ENCODE data around the gene SLC12A1.

DNA sequence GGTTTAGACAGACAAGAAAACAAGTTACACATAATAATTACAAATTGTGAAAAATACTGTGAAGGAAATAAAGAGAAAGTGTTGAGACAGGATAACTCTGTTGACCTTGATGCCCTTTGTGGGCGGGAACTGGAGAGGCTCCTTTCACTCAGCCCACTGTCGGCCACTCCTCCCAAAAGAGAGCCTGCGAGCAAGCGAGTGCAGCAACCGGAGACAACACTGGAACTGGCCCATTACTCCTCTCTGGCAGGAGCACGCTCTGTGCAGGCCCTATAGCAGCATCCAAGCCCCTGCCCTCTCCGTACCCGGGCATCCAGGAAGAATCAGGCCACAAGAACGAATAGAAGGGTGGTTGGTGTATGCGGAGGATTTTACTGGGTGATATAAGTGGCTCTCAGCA, 108.9 kb downstream of the SLC12A1 start:
- TF ChIP-seq, protein P1, sequence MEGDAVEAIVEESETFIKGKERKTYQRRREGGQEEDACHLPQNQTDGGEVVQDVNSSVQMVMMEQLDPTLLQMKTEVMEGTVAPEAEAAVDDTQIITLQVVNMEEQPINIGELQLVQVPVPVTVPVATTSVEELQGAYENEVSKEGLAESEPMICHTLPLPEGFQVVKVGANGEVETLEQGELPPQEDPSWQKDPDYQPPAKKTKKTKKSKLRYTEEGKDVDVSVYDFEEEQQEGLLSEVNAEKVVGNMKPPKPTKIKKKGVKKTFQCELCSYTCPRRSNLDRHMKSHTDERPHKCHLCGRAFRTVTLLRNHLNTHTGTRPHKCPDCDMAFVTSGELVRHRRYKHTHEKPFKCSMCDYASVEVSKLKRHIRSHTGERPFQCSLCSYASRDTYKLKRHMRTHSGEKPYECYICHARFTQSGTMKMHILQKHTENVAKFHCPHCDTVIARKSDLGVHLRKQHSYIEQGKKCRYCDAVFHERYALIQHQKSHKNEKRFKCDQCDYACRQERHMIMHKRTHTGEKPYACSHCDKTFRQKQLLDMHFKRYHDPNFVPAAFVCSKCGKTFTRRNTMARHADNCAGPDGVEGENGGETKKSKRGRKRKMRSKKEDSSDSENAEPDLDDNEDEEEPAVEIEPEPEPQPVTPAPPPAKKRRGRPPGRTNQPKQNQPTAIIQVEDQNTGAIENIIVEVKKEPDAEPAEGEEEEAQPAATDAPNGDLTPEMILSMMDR (conservative IDR thresholded peaks at IDR 0.05 in 1 of 2, IDR thresholded peaks at IDR 0.05 in 1 of 2; ENCODE audit: extremely low read depth in 1 of 2, insufficient read depth in 1 of 2, low read depth in 1 of 2, low read length in 2 of 2) = no peak
- TF ChIP-seq EZH2 (IDR thresholded peaks at IDR 0.05; ENCODE audit: borderline replicate concordance, low read length) = no peak

Measured in mammary epithelial cell (primary cell).